Motor neuron (in vitro differentiated cells): Measurements from ENCODE around the gene CIT. TPM values are rescaled to one million over a fixed set of nuclear protein-coding genes. Genes with fewer than 3 reads are reported as not detected.

Experiments
- ATAC-seq, 8 experiments: fragments of 200-7000 bp; cut with Tn5 transposase; replicated peaks in 6 of 8; 2 replicates each; pipeline ENCODE4 v1.8.0; 2021; ENCODE audit warnings: mild to moderate bottlenecking in 8 of 8, moderate library complexity in 8 of 8
- H3K27ac ChIP-seq, 2 donors: fragments of 250-450 bp; sonication (Bioruptor Pico); 2 replicates each; pipeline ENCODE4 v1.9.0; 2021; ENCODE audit warnings: antibody characterized with exemption in 2 of 2, mild to moderate bottlenecking in 2 of 2, moderate library complexity in 1 of 2
- H3K4me1 ChIP-seq, 2 donors: fragments of 250-450 bp; sonication (Bioruptor Pico); replicated peaks in 1 of 2; 2 replicates each; pipeline ENCODE4 v1.6.1; 2021; ENCODE audit warnings: antibody characterized with exemption in 2 of 2, mild to moderate bottlenecking in 2 of 2, moderate library complexity in 1 of 2
- H3K4me3 ChIP-seq, 5 donors: fragments of 250-450 bp; sonication (Bioruptor Pico); 2 replicates each; pipeline ENCODE4 v1.9.0; 2021; ENCODE audit warnings: antibody characterized with exemption in 5 of 5, mild to moderate bottlenecking in 5 of 5, moderate library complexity in 4 of 5
- WGBS, 10 experiments: fragments of 450-650 bp; shearing (Covaris generic); methylation state at CpG; one replicate each; pipeline ENCODE4 v1.0.0; 2022; 5-methylcytosine and 5-hydroxymethylcytosine counted together
- in situ Hi-C, 9 experiments: fragments of 400-800 bp; cut with MboI; loops; one replicate each; pipeline ENCODE4 v1.15.0; 2021; ENCODE audit warnings: low sequenced_read_pairs in 9 of 9, low pct_unique_long_range_greater_than_20kb in 2 of 9; ENCODE audit not compliant: unreplicated experiment in 9 of 9
- total RNA-seq, 8 experiments: library from RNA; unstranded; fragments of 300-600 nt; gene quantifications; 2 replicates each; pipeline versions ENCODE4 v1.2.3 to v1.2.4, GENCODE V29; 2022

CIT gene
- total RNA-seq, 8 experiments from 2014 or later = 2.2 to 35.6 (median 6.9) TPM

DNA sequence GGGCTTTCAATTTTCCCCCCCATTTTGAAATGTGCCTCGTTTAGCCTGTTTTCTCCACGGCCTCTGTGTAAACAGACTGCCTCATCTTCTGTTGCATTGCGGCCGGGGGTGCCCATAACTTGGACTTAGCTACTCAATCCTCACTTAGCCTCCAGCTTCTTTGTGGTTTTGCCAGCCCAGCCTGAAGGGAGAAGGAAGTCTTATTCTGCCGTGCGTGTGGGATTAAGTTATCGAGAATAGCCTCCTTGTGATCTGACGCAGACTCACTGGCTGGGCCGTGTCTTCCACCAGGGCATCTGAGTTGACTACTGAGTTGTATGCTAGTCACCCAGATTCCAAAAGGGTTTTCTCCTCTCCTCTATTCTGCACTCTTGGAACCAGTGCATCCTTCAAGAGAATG lies 201.1 kb downstream of the CIT start:
- Histone ChIP-seq H3K4me1 (no peaks in the 10 kb centered on the region), H3K4me3 (no peak overlapping the region), H3K27ac (no peak overlapping the region)
- in situ Hi-C loops = loop anchor here in 1 of 9 experiments (25.0 kb wide), 1 partner anchor 236 kb away; no protein-coding TSS in a partner anchor
- no peak for ATAC-seq
- WGBS, 10 experiments = 74 to 100% (median 95%) methylated on average over 3 to 9 of the region's 9 CpGs; no CpG with 5 or more reads in 3 of the 10 experiments

- 92 to 100% (median 96%) methylated on average over 1 to 4 of the region's 4 CpGs; no CpG with 5 or more reads in 6 of the 10 experiments for WGBS, 10 experiments
- ATAC-seq = no peak
- Histone ChIP-seq H3K27ac (no peak overlapping the region), H3K4me3 (no peak overlapping the region), H3K4me1 (peaks cover 3 to 5% of the 10 kb centered on the region in 2 donors)
- in situ Hi-C loops = loop anchor here in 1 of 9 experiments (25.0 kb wide), 1 partner anchor 1262 kb away; no protein-coding TSS in a partner anchor
Observed at GRCh38 chr12:119674560-119674959, 202.6 kb downstream of the CIT start.

DNA sequence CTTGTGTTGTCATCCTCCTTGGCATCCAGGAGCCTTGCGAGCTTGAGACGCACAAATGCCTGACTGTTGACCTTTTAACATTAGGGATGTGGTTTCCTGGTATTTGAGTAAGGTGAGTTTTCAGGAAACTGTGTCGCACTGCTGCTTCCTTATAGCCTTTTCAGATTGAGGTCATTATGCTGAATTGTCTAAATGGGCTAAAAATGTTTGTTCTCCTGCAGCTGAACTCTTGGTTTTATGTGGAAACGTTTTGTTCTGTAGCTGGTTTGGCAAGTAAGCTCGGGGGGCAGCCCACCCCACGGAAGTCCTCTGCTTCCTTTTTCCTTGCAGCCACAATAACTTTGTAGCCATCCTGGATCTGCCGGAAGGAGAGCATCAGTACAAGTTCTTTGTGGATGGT lies 203.5 kb downstream of the CIT start:
- H3K27ac ChIP-seq = no peak overlapping the region
- WGBS, 10 experiments = 75 to 100% (median 95%) methylated on average over 1 to 7 of the region's 7 CpGs; no CpG with 5 or more reads in 1 of the 10 experiments
- in situ Hi-C loops = loop anchor here in 1 of 9 experiments (25.0 kb wide), 1 partner anchor 1261 kb away; no protein-coding TSS in a partner anchor
- ATAC-seq = no peak
- no peak overlapping the region for H3K4me3 ChIP-seq
- peaks cover 11 to 13% of the 10 kb centered on the region in 2 donors for H3K4me1 ChIP-seq

GRCh38 chr12:119672194-119672593 lies 204.9 kb downstream of the CIT start:
- no peak overlapping the region for H3K27ac ChIP-seq
- no peak overlapping the region for H3K4me3 ChIP-seq
- in situ Hi-C loops = loop anchor here in 1 of 9 experiments (25.0 kb wide), 1 partner anchor 1260 kb away; no protein-coding TSS in a partner anchor
- 87 to 100% (median 92%) methylated on average over 2 to 8 of the region's 8 CpGs; no CpG with 5 or more reads in 2 of the 10 experiments for WGBS, 10 experiments
- H3K4me1 ChIP-seq = peaks cover 12 to 14% of the 10 kb centered on the region in 2 donors
- no peak for ATAC-seq

- in situ Hi-C loops = loop anchor here in 1 of 9 experiments (25.0 kb wide), 1 partner anchor 1259 kb away; no protein-coding TSS in a partner anchor
- 64 to 100% (median 92%) methylated on average over 1 to 3 of the region's 3 CpGs; no CpG with 5 or more reads in 2 of the 10 experiments for WGBS, 10 experiments
- H3K4me1 ChIP-seq = peaks cover 12 to 21% of the 10 kb centered on the region in 2 donors
- no peak overlapping the region for H3K27ac ChIP-seq
- no peak for ATAC-seq
- H3K4me3 ChIP-seq = no peak overlapping the region
Observed at GRCh38 chr12:119671070-119671469, 206.1 kb downstream of the CIT start.

DNA sequence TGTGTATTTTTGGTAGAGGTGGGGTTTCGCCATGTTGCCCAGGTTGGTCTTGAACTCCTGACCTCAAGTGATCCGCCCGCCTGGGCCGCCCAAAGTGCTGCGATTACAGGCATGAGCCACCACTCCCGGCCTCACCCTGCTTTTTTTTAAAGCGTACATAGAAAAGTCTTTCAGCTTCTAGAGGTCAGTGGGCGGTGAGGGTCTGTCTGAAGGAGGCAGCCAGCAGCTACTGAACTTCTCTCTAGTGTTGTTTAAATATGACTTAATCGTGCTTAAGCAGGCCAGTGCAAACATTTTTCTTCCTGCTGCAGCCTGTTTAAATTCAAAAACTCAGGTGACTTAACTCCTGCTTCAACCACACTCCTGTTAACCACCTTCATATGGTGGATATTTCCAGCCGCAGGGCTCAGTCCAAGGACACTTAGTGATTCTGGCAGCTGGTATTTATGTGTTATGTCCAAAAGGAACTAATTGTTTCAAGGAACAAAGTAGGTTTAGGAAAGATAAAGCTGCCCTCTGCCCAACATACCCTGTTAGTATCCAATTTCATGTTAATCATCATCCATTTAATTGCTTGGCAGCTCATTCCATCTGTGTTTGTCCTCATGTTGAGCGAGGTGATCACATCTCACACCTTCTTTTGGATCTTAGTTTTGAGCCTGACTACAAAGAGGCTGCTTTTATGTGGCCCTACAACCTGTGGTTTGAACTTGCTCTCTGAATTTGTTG lies 207.2 kb downstream of the CIT start:
- no peak overlapping the region for H3K27ac ChIP-seq
- 46 to 93% (median 87%) methylated on average over 2 to 11 of the region's 11 CpGs; no CpG with 5 or more reads in 2 of the 10 experiments for WGBS, 10 experiments
- peak overlapping the region in 1 of 5 donors; percentile 5 for H3K4me3 ChIP-seq
- H3K4me1 ChIP-seq = peaks cover 12 to 21% of the 10 kb centered on the region in 2 donors
- ATAC-seq = no peak
- in situ Hi-C loops = loop anchor here in 1 of 9 experiments (25.0 kb wide), 1 partner anchor 1258 kb away; no protein-coding TSS in a partner anchor

- in situ Hi-C loops = loop anchor here in 1 of 9 experiments (25.0 kb wide), 1 partner anchor 1256 kb away; no protein-coding TSS in a partner anchor
- Histone ChIP-seq H3K4me1 (peaks cover 12 to 21% of the 10 kb centered on the region in 2 donors), H3K27ac (peak overlapping the region; percentile 90 to 94), H3K4me3 (peak overlapping the region; percentile 72 to 99 (median 81))
- WGBS, 10 experiments = 0 to 21% (median 2%) methylated on average over 1 to 11 of the region's 14 CpGs; no CpG with 5 or more reads in 2 of the 10 experiments
- ATAC-seq = no peak
Observed at GRCh38 chr12:119668324-119668841, 208.7 kb downstream of the CIT start.

GRCh38 chr12:119667577-119668323 lies 209.4 kb downstream of the CIT start, which contains the start of gene PRKAB1:
TSS of gene PRKAB1 (plus strand) at chr12:119668133. CDS start at chr12:119668245, 112 bp downstream.
- in situ Hi-C loops = loop anchor here in 1 of 9 experiments (25.0 kb wide), 1 partner anchor 1255 kb away; no protein-coding TSS in a partner anchor
- Histone ChIP-seq H3K4me3 (peak within 1 kb of the TSS; percentile 72 to 99 (median 81)), H3K27ac (peak within 1 kb of the TSS; percentile 90 to 94), H3K4me1 (peaks cover 12 to 21% of the 10 kb centered on the region in 2 donors)
- WGBS, 10 experiments = 0 to 3% (median 0%) methylated on average over 1 to 12 of the region's 69 CpGs; no CpG with 5 or more reads in 4 of the 10 experiments
- ATAC-seq = peak; percentile 93 to 99 (median 98)

- no peak for ATAC-seq
- H3K27ac ChIP-seq = peak overlapping the region in 1 of 2 donors; percentile 35
- WGBS, 10 experiments = 0 to 80% (median 36%) methylated on average over 1 to 9 of the region's 9 CpGs
- peaks cover 12 to 21% of the 10 kb centered on the region in 2 donors for H3K4me1 ChIP-seq
- in situ Hi-C loops = loop anchor here in 1 of 9 experiments (25.0 kb wide), 1 partner anchor 1255 kb away; no protein-coding TSS in a partner anchor
- H3K4me3 ChIP-seq = peak overlapping the region; percentile 21 to 99 (median 78)
Observed at GRCh38 chr12:119666900-119667576, 210.1 kb downstream of the CIT start.

- peaks cover 12 to 21% of the 10 kb centered on the region in 2 donors for H3K4me1 ChIP-seq
- no peak overlapping the region for H3K27ac ChIP-seq
- no peak overlapping the region for H3K4me3 ChIP-seq
- in situ Hi-C loops = loop anchor here in 1 of 9 experiments (25.0 kb wide), 1 partner anchor 1254 kb away; no protein-coding TSS in a partner anchor
- no peak for ATAC-seq
- 38 to 100% (median 74%) methylated on average over 1 to 2 of the region's 2 CpGs; no CpG with 5 or more reads in 1 of the 10 experiments for WGBS, 10 experiments
Observed at GRCh38 chr12:119666226-119666795, 210.8 kb downstream of the CIT start.

- no peak for ATAC-seq
Observed at GRCh38 chr12:119665164-119665929, 211.8 kb downstream of the CIT start.

More at GRCh38 chr12:119665164-119665929, 211.8 kb downstream of the CIT start:
- no peak overlapping the region for H3K4me3 ChIP-seq
- WGBS, 10 experiments = 17 to 100% (median 96%) methylated on average over 1 to 4 of the region's 4 CpGs; no CpG with 5 or more reads in 2 of the 10 experiments
- peaks cover 12 to 21% of the 10 kb centered on the region in 2 donors for H3K4me1 ChIP-seq
- in situ Hi-C loops = loop anchor here in 1 of 9 experiments (25.0 kb wide), 1 partner anchor 1253 kb away; no protein-coding TSS in a partner anchor
- no peak overlapping the region for H3K27ac ChIP-seq
